ENCODE measurements around the gene WDR90.

DNA sequence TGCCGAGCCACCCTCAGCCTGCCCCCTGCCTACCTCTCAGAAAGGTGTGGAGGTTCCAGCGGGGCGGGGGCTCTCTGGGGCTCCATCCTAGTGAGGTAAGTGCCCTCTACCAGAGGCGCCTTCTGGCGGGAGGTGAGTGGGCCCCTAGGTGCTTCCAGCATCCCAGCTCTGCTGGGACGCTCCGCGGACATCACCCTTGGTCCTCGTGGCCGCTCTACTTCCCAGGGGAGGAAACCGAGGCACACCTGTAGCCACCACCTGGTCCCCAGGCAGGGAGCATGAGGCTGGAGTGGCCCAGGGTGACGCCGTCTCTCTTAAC lies 6.2 kb upstream of the WDR90 start:
- TF ChIP-seq, protein P1, sequence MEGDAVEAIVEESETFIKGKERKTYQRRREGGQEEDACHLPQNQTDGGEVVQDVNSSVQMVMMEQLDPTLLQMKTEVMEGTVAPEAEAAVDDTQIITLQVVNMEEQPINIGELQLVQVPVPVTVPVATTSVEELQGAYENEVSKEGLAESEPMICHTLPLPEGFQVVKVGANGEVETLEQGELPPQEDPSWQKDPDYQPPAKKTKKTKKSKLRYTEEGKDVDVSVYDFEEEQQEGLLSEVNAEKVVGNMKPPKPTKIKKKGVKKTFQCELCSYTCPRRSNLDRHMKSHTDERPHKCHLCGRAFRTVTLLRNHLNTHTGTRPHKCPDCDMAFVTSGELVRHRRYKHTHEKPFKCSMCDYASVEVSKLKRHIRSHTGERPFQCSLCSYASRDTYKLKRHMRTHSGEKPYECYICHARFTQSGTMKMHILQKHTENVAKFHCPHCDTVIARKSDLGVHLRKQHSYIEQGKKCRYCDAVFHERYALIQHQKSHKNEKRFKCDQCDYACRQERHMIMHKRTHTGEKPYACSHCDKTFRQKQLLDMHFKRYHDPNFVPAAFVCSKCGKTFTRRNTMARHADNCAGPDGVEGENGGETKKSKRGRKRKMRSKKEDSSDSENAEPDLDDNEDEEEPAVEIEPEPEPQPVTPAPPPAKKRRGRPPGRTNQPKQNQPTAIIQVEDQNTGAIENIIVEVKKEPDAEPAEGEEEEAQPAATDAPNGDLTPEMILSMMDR (optimal IDR thresholded peaks at IDR 0.05 in 1 of 3, IDR thresholded peaks at IDR 0.05 in 1 of 3, conservative IDR thresholded peaks at IDR 0.05 in 1 of 3; ENCODE audit: extremely low read depth in 1 of 3, insufficient read depth in 2 of 3, low read length in 3 of 3) = no peak
- TF ChIP-seq EZH2 (IDR thresholded peaks at IDR 0.05; ENCODE audit: low read length) = no peak

Data from keratinocyte (primary cell).